Activated naive CD4-positive, alpha-beta T cell treated with anti-CD3 and anti-CD28 coated beads, Interleukin-2, amount 50 U/mL, for 24 hours (primary cell): ENCODE results near the gene PAPSS2.
"Not testable (repeated sequence)": the region's sequence is repeated elsewhere in the genome, so short reads cannot be mapped to it uniquely, and the experiment has no call there.

Experiments used
- H3K27ac Mint-ChIP-seq: one replicate; pipeline ENCODE4 v1.8.0; 2021; ENCODE audit warnings: mild to moderate bottlenecking, mixed read lengths
- H3K27me3 Mint-ChIP-seq: one replicate; pipeline ENCODE4 v1.8.0; 2021; ENCODE audit warnings: mixed read lengths
- H3K36me3 Mint-ChIP-seq: one replicate; pipeline ENCODE4 v1.8.0; 2021; ENCODE audit warnings: mixed read lengths
- H3K4me1 Mint-ChIP-seq: one replicate; pipeline ENCODE4 v1.8.0; 2021; ENCODE audit warnings: mixed read lengths
- H3K4me3 Mint-ChIP-seq: one replicate; pipeline ENCODE4 v1.8.0; 2021; ENCODE audit warnings: mild to moderate bottlenecking, mixed read lengths
- H3K9me3 Mint-ChIP-seq: one replicate; pipeline ENCODE4 v1.8.0; 2021; ENCODE audit warnings: mixed read lengths

The PAPSS2 gene

DNA sequence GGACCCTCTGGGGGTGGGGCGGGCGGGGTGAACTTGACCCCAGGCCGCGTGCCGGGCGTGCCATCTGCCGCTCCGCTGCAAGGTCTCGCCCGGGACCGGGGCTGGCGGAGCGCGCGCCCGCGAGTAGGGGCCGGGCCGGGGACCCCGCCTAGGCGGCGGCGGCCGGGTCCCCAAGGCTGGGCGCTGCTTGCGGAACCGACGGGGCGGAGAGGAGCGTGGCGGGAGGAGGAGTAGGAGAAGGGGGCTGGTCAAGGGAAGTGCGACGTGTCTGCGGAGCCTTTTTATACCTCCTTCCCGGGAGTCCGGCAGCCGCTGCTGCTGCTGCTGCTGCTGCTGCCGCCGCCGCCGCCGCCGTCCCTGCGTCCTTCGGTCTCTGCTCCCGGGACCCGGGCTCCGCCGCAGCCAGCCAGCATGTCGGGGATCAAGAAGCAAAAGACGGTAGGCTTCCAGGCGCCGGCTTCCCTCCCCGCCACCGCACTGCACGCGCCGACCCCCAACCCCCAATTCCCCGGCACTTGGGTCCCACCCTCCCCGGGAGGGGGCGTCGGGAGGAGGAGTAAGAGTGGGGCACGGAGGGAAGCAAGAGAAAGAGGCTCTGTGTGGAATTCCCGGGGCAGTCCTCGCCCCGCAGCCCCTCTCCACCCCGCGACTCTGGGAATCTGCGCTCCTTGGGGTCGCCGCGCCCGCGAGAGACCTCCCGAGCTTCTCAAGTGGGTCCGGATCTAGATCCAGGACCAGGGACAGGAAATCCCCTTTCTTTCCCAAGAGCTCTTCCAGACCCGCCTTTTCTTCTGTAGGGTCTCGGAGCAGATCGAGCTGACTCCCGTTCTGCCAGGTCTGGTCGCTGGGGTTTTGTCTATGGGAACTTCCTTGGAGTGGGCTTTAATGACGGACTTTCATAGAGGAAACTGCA is at the start of gene PAPSS2:
TSS of gene PAPSS2 (plus strand) at position 308 of the 913 bp plus-strand sequence. CDS start at position 412, 104 bp downstream.
- H3K4me1 Mint-ChIP-seq: peaks cover 22% of the 10 kb centered on the region
- H3K27ac Mint-ChIP-seq: peak within 1 kb of the TSS; percentile 46
- H3K4me3 Mint-ChIP-seq: peak within 1 kb of the TSS; percentile 82
- H3K27me3 Mint-ChIP-seq: peaks cover 35% of the 10 kb centered on the region
- H3K9me3 Mint-ChIP-seq: no peaks in the 10 kb centered on the region
- H3K36me3 Mint-ChIP-seq: no peaks in the 10 kb centered on the region

DNA sequence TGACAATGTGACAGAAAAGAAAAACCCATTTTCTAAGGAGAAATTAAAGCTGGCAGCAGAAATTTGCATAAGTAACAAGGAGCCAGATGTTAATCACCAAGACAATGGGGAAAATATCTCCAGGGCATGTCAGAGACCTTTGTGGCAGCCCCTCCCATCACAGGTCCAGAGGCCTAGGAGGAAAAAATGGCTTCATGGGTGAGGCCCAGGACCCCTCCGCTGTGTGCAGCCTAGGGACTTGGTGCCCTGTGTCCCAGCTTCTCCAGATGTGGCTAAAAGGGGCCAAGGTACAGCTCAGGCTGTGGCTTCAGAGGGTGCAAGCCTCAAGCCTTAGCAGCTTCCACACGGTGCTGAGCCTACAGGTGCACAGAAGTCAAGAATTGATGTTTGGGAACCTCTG is 48.3 kb upstream of the PAPSS2 start:
- H3K36me3 Mint-ChIP-seq, H3K4me3 Mint-ChIP-seq, H3K4me1 Mint-ChIP-seq, H3K9me3 Mint-ChIP-seq, H3K27ac Mint-ChIP-seq, H3K27me3 Mint-ChIP-seq: not testable (repeated sequence)

DNA sequence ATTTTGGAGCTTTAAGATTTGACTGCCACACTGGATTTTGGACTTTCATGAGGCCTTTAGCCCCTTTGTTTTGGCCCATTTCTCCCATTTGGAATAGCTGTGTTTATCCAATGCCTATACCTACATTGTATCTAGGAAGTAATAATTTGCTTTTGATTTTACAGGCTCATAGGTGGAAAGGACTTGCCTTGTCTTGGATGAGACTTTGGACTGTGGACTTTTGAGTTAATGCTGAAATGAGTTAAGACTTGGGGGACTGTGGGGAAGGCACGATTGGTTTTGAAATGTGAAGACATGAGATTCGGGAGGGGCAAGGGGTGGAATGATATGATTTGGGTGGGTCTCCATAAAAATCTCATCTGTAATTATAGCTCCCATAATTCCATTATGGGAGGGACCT is 47.6 kb upstream of the PAPSS2 start:
- Mint-ChIP-seq H3K36me3 (peaks cover 2% of the 10 kb centered on the region), H3K27ac (no peak overlapping the region), H3K9me3 (peaks cover 7% of the 10 kb centered on the region), H3K27me3 (no peaks in the 10 kb centered on the region), H3K4me1 (no peaks in the 10 kb centered on the region), H3K4me3 (no peak overlapping the region)

DNA sequence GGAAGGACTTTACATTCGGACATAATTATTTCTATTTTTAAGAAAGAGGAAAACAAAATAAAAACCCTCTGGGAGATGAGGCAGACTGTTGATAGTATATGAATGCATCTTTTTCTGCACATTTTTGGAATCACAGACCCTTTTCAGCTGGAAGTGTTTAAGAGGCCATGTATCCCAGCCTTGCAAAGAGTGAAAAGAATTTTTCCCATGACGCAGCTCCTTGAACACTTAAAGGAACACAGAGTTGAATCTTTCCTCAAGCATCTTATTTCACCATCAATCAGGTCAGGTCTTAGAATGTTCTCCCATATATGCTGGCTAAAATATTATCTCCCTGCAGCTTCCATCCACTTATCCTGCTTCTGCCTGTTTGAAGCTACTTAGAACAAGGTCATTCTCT is 45.9 kb upstream of the PAPSS2 start:
- peaks cover 7% of the 10 kb centered on the region for H3K9me3 Mint-ChIP-seq
- H3K36me3 Mint-ChIP-seq: peaks cover 2% of the 10 kb centered on the region
- no peak overlapping the region for H3K4me3 Mint-ChIP-seq
- no peaks in the 10 kb centered on the region for H3K4me1 Mint-ChIP-seq
- H3K27ac Mint-ChIP-seq: no peak overlapping the region
- no peaks in the 10 kb centered on the region for H3K27me3 Mint-ChIP-seq

DNA sequence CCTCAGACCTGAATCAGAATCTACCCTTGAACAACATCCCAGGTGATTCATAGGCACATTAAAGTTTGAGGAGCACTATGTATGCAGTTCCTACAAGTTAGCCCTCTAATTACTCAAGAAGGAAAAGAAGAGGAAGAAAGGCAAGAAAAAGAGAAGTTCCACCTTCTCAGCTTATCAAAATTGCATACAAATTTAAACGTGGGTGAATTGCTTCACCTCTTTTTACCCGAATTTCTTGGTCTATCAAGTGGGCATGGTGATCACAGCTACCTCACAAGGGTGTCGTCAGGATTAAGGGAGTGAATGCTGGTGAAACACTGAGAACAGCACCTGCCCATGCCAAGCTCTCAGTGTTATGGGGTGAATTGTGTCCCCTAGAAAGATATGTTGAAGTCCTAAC is 43.8 kb upstream of the PAPSS2 start:
- no peak overlapping the region for H3K27ac Mint-ChIP-seq
- peaks cover 2% of the 10 kb centered on the region for H3K36me3 Mint-ChIP-seq
- H3K9me3 Mint-ChIP-seq: peaks cover 3% of the 10 kb centered on the region
- no peak overlapping the region for H3K4me3 Mint-ChIP-seq
- no peaks in the 10 kb centered on the region for H3K4me1 Mint-ChIP-seq
- peaks cover 7% of the 10 kb centered on the region for H3K27me3 Mint-ChIP-seq

DNA sequence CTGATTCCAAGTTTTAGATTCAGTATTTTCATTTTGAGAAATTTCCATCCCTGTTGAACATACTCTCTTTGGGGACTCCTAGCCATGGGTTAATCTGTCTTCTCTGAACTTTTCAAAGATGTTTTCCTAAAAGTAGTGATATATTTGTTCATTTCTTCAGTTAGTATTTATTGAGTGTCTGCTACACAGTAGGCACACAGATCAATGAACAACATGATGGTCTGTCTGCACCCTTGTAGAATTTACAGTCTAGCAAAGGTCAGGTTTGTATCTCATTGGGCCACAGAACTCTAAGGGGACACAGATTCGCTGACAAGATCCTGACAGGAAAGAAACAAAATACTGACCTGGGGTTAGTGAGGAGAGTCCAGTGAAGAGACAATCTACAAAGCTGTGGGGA is 42.2 kb upstream of the PAPSS2 start:
- no peaks in the 10 kb centered on the region for H3K4me1 Mint-ChIP-seq
- no peaks in the 10 kb centered on the region for H3K9me3 Mint-ChIP-seq
- no peaks in the 10 kb centered on the region for H3K36me3 Mint-ChIP-seq
- no peak overlapping the region for H3K27ac Mint-ChIP-seq
- H3K4me3 Mint-ChIP-seq: no peak overlapping the region
- H3K27me3 Mint-ChIP-seq: peaks cover 8% of the 10 kb centered on the region

DNA sequence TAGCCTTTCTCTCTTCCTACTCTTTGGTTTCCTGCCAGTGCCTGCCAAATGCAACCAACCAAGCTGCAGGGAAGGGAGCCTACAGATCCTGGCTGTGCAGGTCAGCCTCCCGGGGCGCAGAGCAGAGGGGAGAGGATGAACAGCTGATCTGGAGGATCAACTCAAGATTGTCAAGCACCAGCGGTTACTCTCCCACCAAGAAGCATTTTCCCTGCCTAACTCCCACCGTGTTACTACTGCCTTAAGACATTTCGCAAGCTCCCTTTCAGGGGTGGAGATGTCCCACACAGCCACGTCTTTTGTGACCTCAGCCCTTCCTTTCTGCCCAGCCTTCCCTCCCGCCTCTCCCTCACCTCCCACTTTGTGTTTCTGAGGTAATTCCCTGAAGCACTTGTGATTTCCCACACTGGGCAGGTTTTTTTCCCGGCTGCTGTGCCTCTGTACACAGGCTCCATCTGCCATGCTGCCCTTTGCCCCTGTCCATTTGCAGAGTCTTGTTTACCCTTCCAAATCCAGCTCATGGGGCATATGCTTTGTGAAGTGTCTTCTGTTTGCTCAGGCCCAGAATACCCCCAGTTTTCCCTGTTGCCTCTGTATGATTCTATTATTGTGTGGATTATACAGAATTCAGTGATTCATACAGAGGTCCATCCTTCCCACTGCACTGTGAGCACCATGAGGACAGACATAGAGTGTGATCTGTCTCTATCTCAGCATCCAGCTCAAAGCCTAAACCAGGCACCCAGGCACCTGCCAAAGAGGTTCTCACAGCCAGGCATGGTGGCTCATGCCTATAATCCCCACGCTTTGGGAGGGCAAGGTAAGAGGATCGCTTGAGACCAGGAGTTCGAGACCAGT is 40.9 kb upstream of the PAPSS2 start:
- H3K9me3 Mint-ChIP-seq: no peaks in the 10 kb centered on the region
- no peak overlapping the region for H3K4me3 Mint-ChIP-seq
- H3K27ac Mint-ChIP-seq: no peak overlapping the region
- H3K36me3 Mint-ChIP-seq: no peaks in the 10 kb centered on the region
- H3K4me1 Mint-ChIP-seq: no peaks in the 10 kb centered on the region
- H3K27me3 Mint-ChIP-seq: peaks cover 8% of the 10 kb centered on the region

DNA sequence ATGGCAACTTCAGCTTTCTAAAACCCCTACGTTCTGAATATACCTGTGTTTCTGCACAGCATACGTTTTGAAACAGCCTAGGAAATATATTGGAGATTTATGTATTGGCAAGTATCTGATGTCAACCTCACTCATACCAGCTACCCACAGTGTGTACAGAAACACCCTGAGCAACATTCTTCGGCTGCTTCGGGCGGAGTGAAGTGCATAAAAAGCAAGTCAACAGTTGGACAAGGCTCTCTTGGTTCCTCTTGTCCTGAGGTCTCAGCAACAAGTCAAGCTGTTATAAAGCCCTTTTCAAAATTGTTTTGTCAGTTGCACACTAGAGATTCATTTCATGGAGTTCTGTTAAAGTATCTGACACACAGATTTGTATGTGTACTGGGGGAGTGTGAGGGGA is 40.0 kb upstream of the PAPSS2 start:
- Mint-ChIP-seq H3K4me3 (no peak overlapping the region), H3K36me3 (no peaks in the 10 kb centered on the region), H3K4me1 (no peaks in the 10 kb centered on the region), H3K9me3 (no peaks in the 10 kb centered on the region), H3K27me3 (peaks cover 8% of the 10 kb centered on the region), H3K27ac (no peak overlapping the region)

DNA sequence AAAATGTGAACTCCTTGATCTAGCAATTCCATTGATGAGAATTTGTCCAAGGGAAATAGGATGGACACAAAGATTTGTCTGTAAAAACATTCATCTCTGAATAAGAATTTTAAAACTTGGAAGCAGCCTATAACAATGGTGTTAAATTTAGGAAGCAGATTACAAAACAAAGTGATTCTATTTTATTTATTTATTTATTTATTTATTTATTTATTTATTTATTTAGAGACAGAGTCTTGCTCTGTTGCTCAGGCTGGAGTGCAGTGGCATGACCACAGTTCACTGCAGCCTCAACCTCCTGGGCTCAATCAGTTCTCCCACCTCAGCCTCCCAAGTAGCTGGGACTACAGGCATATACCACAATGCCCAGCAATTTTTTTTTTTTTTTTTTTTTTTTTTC is 38.2 kb upstream of the PAPSS2 start:
- H3K4me3 Mint-ChIP-seq, H3K27ac Mint-ChIP-seq, H3K4me1 Mint-ChIP-seq, H3K9me3 Mint-ChIP-seq, H3K36me3 Mint-ChIP-seq, H3K27me3 Mint-ChIP-seq: not testable (repeated sequence)

DNA sequence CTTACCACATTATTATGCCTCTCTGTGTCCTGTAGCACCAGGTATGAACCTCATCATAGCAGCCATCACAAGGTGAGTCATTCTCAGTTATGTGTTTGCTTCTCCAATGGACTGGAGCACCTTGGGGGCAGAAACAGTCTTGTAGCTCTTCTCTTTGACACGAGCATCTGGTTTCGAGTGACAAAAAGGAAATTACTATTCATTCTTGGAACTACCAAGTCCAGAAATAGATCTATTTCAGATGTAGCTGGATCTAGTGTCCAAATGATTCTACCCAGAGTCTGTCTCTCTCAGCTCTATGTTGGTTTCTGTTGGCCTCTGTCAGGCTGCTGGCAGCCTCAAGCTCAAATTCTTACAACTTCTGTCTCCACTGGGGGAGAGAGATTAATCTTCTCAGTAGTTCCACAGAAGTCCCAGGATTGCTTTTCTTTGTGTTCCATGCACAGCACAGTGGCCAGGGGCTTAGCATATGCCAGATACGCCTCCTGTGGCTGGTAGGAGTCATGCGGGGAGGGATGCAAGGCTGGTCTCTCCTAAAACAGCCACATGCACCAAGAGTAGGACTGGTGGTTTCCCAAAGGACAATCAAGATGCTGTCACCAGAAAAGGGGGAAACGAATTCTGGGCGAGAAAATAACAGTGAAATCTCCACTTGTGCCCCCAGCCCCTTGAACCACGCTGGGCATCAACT is 37.2 kb upstream of the PAPSS2 start:
- Mint-ChIP-seq H3K36me3 (no peaks in the 10 kb centered on the region), H3K27ac (no peak overlapping the region), H3K4me1 (no peaks in the 10 kb centered on the region), H3K4me3 (no peak overlapping the region), H3K27me3 (peaks cover 8% of the 10 kb centered on the region), H3K9me3 (no peaks in the 10 kb centered on the region)

DNA sequence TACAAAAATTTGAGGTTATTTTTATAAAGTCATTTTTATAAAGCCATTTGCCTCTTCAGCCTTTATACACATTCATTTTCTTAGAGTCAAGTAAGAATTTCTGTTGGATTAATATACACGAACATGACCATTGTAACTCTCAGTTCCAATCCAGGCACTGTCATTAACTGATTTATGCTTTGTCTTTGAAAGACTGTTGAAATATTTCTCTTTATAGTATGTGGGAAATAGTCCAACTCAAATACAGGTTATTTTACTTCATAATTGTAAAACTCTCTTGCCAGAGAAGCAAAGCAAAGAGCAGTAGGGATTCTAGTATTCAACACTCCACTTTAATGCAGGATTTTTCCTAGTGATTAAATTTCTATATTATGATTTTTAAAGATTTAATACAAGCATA is 36.5 kb upstream of the PAPSS2 start:
- Mint-ChIP-seq H3K27me3 (peaks cover 8% of the 10 kb centered on the region), H3K36me3 (no peaks in the 10 kb centered on the region), H3K4me1 (no peaks in the 10 kb centered on the region), H3K4me3 (no peak overlapping the region), H3K9me3 (no peaks in the 10 kb centered on the region), H3K27ac (no peak overlapping the region)

DNA sequence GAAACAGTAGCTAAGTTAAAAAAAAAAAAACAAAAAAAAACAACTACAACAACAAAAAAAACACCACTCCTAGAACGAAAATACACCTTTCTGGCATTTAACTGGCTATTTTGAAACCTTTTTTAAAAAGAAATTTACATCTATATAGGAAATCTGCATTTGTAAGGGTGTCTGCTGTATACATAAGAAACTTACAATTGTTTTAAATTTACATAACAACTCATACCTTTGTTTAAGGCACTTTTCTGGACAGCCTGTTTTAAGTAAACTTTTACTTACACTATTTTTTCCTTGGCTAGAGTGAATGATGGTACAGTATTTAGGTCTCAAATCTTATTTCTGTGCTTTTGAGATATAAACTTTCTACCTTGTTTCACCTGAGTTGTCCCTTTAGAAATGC is 34.0 kb upstream of the PAPSS2 start:
- H3K27me3 Mint-ChIP-seq: peaks cover 2% of the 10 kb centered on the region
- no peak overlapping the region for H3K4me3 Mint-ChIP-seq
- H3K27ac Mint-ChIP-seq: no peak overlapping the region
- no peaks in the 10 kb centered on the region for H3K36me3 Mint-ChIP-seq
- no peaks in the 10 kb centered on the region for H3K9me3 Mint-ChIP-seq
- no peaks in the 10 kb centered on the region for H3K4me1 Mint-ChIP-seq

DNA sequence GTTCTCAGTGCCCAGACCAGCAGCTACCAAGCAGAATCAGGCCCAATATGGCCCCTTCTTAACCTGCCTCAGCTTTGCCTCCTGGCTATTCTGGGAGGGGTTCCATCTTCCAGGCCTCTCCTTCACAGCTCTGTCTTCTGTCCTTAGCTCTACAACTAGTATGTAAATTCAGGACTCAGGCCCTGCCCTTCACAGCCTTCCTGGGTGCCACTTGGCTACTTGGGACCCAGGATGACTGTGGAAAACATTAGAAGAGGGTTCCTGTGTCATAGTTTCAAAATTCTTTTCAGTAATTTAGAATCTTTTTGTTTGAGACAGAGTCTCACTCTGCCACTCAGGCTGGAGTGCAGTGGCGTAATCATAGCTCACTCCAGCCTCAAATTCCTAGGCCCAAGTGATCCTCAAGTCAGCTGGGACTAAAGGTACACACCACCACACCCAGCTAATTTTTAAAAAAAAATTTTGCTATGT is 33.2 kb upstream of the PAPSS2 start:
- no peaks in the 10 kb centered on the region for H3K36me3 Mint-ChIP-seq
- H3K4me3 Mint-ChIP-seq: no peak overlapping the region
- no peaks in the 10 kb centered on the region for H3K9me3 Mint-ChIP-seq
- H3K27ac Mint-ChIP-seq: no peak overlapping the region
- H3K4me1 Mint-ChIP-seq: no peaks in the 10 kb centered on the region
- H3K27me3 Mint-ChIP-seq: no peaks in the 10 kb centered on the region

DNA sequence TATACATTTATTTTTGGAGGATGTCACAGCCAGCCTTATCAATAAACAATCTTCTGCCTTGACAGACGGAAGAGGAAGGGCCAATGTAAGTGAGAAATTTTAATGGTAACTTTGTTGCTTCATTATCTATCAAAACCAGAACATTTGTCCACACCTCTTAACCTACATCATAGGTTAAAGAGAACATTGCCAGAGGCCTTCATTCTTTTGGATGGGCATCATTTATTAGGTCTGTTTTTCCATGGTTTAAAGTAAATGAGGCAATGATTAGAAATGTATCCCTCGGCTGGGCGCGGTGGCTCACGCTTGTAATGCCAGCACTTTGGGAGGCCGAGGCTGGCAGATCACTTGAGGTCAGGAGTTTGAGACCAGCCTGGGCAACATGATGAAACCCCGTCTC is 29.5 kb upstream of the PAPSS2 start:
- Mint-ChIP-seq H3K9me3 (peaks cover 3% of the 10 kb centered on the region), H3K27me3 (no peaks in the 10 kb centered on the region), H3K4me1 (no peaks in the 10 kb centered on the region), H3K27ac (no peak overlapping the region), H3K36me3 (no peaks in the 10 kb centered on the region), H3K4me3 (no peak overlapping the region)

DNA sequence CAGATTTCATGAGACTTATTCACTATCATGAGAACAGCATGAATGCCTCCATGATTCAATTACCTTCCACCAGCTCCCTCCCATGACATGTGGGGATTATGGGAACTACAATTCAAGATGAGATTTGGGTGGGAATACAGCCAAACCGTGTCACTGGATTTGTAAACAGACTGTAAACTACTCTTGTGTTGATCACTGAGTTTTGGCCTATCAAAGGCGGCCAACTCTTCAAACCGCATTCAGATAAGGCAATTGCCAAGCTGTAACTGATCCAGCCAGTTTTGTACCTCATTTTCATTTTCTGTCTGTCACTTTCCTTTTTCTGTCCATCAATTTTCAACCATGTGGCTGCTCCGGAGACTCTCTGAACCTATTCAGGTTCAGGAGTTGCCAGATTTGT is 27.2 kb upstream of the PAPSS2 start:
- Mint-ChIP-seq H3K4me1 (peaks cover 7% of the 10 kb centered on the region), H3K9me3 (peaks cover 3% of the 10 kb centered on the region), H3K4me3 (no peak overlapping the region), H3K27me3 (no peaks in the 10 kb centered on the region), H3K27ac (no peak overlapping the region), H3K36me3 (no peaks in the 10 kb centered on the region)
